ENCODE results near the gene CREB5. TPM values are rescaled to one million over a fixed set of nuclear protein-coding genes. Genes with fewer than 3 reads are reported as not detected.
"Not testable (repeated sequence)": the region's sequence is repeated elsewhere in the genome, so short reads cannot be mapped to it uniquely, and the experiment has no call there.

The CREB5 gene
- total and polyA plus RNA-seq, 8 donors: 2.5 to 11.5 (median 3.6) TPM

DNA sequence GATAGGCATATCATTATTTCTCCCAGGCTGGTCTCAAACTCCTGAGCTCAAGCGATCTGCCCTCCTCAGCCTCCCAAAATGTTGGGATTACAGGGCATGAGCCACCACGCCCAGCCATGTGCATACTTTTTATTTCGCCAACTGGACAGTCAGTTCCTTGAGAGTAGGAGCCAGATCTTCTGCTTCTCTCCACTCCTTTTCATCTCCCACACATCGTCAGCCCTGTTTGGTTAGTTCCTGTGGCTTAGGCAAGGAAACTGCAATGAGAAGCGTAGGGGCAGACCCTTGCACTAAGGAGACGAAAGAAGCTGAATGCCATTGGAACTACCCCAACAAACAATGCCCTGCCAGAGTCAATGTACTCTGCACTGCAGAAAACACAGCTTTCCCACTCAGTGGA lies 367.6 kb downstream of the CREB5 start:
- no peak for DNase-seq
- no peak overlapping the region for H3K27ac ChIP-seq
- intact Hi-C loops (cut with DNase I): no loop called here
- no peaks in the 10 kb centered on the region for H3K27me3 ChIP-seq
- no peak for ATAC-seq
- FAIRE-seq: no peak
- TF ChIP-seq, protein P1, sequence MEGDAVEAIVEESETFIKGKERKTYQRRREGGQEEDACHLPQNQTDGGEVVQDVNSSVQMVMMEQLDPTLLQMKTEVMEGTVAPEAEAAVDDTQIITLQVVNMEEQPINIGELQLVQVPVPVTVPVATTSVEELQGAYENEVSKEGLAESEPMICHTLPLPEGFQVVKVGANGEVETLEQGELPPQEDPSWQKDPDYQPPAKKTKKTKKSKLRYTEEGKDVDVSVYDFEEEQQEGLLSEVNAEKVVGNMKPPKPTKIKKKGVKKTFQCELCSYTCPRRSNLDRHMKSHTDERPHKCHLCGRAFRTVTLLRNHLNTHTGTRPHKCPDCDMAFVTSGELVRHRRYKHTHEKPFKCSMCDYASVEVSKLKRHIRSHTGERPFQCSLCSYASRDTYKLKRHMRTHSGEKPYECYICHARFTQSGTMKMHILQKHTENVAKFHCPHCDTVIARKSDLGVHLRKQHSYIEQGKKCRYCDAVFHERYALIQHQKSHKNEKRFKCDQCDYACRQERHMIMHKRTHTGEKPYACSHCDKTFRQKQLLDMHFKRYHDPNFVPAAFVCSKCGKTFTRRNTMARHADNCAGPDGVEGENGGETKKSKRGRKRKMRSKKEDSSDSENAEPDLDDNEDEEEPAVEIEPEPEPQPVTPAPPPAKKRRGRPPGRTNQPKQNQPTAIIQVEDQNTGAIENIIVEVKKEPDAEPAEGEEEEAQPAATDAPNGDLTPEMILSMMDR (IDR thresholded peaks at IDR 0.05): no peak
- no peaks in the 10 kb centered on the region for H3K4me1 ChIP-seq
- no peak overlapping the region for H3K4me3 ChIP-seq
- WGBS, 2 donors: 79 to 90% methylated on average over 6 of the region's 6 CpGs
- no peaks in the 10 kb centered on the region for H3K9me3 ChIP-seq
- no peaks in the 10 kb centered on the region for H3K36me3 ChIP-seq

- intact Hi-C loops (cut with DNase I): no loop called here
- H3K4me3 ChIP-seq: no peak overlapping the region
- TF ChIP-seq, protein P1 (IDR thresholded peaks at IDR 0.05): no peak
Measured at GRCh38 chr7:28782362-28782761, 370.0 kb downstream of the CREB5 start.

DNA sequence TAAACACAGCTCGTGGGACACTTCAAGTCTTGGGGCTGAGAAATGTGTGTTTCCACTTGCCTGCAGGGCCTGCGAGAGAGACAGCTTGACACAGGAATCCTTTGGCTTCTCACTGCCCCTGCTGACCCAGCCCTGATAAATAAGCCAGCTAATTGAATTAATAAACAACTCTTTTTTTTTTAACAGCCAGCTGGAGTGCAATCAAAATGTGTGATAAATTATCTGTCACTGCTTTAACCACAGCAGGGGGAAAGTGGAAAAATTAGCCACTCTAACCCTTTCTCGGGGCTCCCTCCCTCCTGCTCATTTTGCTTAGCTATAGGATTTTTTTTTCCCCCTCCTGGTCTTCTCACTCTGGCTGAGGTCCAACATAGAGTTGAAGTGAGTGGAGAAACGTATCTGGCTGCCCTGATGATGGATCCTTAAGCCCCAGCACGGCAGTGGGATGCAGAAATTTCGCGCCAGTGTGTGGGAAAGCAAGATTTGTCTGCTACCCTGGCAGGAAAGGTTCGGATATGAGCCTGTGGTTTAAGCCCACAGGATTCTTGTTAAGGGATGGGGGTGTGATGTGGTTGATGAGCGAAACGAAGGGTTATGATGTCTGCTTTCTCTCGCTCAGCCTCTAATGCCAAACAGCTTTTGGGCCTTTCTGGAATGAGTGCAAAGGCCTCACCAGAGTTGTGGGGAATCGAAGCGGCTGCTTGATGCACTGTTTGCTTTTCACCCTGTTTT lies 372.0 kb downstream of the CREB5 start:
- peak in 3 of 4 donors; percentile 53 to 61 (median 60) for ATAC-seq
- H3K4me1 ChIP-seq: no peaks in the 10 kb centered on the region
- intact Hi-C loops (cut with DNase I): no loop called here
- H3K27ac ChIP-seq: no peak overlapping the region
- 62 to 69% methylated on average over 13 of the region's 13 CpGs for WGBS, 2 donors
- no peaks in the 10 kb centered on the region for H3K27me3 ChIP-seq
- TF ChIP-seq, protein P1 (IDR thresholded peaks at IDR 0.05): no peak
- H3K36me3 ChIP-seq: no peaks in the 10 kb centered on the region
- DNase-seq: no peak
- H3K9me3 ChIP-seq: no peaks in the 10 kb centered on the region
- FAIRE-seq: no peak
- no peak overlapping the region for H3K4me3 ChIP-seq

More at GRCh38 chr7:28782362-28782761, 370.0 kb downstream of the CREB5 start:
- DNase-seq (no peak), ATAC-seq (no peak), FAIRE-seq (no peak)
- H3K36me3 ChIP-seq: no peaks in the 10 kb centered on the region
- no peaks in the 10 kb centered on the region for H3K27me3 ChIP-seq
- H3K27ac ChIP-seq: no peak overlapping the region
- H3K4me1 ChIP-seq: no peaks in the 10 kb centered on the region
- H3K9me3 ChIP-seq: no peaks in the 10 kb centered on the region
- 79 to 87% methylated on average over 2 of the region's 2 CpGs for WGBS, 2 donors

DNA sequence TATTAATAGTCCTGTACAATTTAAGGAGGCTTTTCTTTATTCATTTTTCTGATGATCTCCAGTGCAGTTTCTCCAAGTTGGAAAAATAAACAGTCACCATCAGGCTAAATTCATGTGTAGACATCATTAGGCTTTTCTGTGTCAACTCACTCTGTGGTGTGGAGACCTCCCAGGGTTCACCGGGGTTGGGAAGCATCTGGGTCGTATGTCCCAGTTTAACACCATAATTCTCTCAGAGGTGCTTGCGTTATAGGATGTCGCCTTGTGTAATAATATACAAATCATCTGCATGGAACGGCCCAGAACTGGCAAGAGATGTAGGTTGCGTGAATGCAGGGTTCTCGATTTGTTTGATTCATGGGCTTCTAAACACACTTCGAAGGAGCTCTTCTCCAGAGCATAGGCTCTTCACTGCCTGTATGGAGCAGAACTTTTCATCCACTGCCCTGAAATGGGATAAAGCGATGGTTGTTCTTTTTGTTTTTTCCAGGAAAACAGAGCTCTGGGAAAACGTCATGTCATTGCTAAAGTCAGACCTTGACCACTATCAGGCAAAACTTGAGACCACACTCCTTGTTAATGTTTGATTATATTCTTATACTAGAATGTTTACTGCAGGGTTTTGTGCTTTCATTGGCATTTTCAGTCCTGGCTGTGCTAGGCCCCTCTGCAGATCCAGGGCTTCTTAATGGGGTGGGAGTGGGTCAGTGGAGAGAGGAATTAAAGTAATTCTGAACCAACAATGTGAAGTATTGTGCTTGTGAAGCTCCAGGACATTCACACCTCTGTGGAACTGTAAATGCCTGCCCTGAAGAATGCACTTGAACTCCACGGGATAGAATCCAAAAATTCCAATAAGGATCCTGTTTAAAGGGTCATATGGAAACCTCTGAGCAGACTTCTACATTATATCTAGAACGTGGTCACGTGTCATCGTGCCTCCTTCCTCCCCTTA lies 373.0 kb downstream of the CREB5 start:
- TF ChIP-seq, protein P1 (IDR thresholded peaks at IDR 0.05): no peak
- intact Hi-C loops (cut with DNase I): no loop called here
- DNase-seq: no peak
- H3K27ac ChIP-seq: no peak overlapping the region
- H3K4me1 ChIP-seq: no peaks in the 10 kb centered on the region
- H3K27me3 ChIP-seq: no peaks in the 10 kb centered on the region
- WGBS, 2 donors: 80 to 81% methylated on average over 14 of the region's 14 CpGs
- H3K36me3 ChIP-seq: no peaks in the 10 kb centered on the region
- peak in 3 of 4 donors; percentile 12 to 58 (median 57) for ATAC-seq
- no peak for FAIRE-seq
- no peak overlapping the region for H3K4me3 ChIP-seq
- no peaks in the 10 kb centered on the region for H3K9me3 ChIP-seq

- ATAC-seq; FAIRE-seq; H3K9me3 ChIP-seq; H3K36me3 ChIP-seq; H3K4me3 ChIP-seq; H3K27ac ChIP-seq; H3K4me1 ChIP-seq; DNase-seq; intact Hi-C loops (cut with DNase I); H3K27me3 ChIP-seq: not testable (repeated sequence)
- WGBS, 2 donors: 96 to 97% methylated on average over 5 of the region's 5 CpGs
Measured at GRCh38 chr7:28786156-28786555, 373.8 kb downstream of the CREB5 start.

Data from pancreas (tissue), 10 donors.